Activated B cell treated with CpG ODN at 0.5 μM for 24 hours (primary cell): ENCODE data around the gene SERHL2. TPM values are rescaled to one million over a fixed set of nuclear protein-coding genes. Genes with fewer than 3 reads are reported as not detected.

ENCODE experiments used
- ATAC-seq: fragments of 200-7000 bp; cut with Tn5 transposase; one replicate; pipeline ENCODE4 v1.10.0; 2021; ENCODE audit warnings: low read depth, mild to moderate bottlenecking, moderate library complexity
- CTCF ChIA-PET: fragments of 350-600 bp; sonication (Branson Sonifier 250); formaldehyde crosslinking; loops from one replicate; lab custom pipeline; 2021; ENCODE audit warnings: antibody characterized with exemption; lab: Charles Lee
- POLR2A ChIA-PET: fragments of 350-600 bp; sonication (Branson Sonifier 250); formaldehyde crosslinking; loops from one replicate; lab custom pipeline; 2021; ENCODE audit warnings: antibody characterized with exemption; lab: Charles Lee
- DNase-seq: peaks from one replicate; pipeline ENCODE4 v3.0.0; 2022
- H3K27ac Mint-ChIP-seq: one replicate; pipeline ENCODE4 v1.8.0; 2020; ENCODE audit warnings: mixed read lengths
- H3K27me3 Mint-ChIP-seq: one replicate; pipeline ENCODE4 v1.8.0; 2021; ENCODE audit warnings: mixed read lengths
- H3K36me3 Mint-ChIP-seq: one replicate; pipeline ENCODE4 v1.8.0; 2021; ENCODE audit warnings: low read depth, mixed read lengths
- H3K4me1 Mint-ChIP-seq: one replicate; pipeline ENCODE4 v1.8.0; 2021; ENCODE audit warnings: mixed read lengths
- H3K4me3 Mint-ChIP-seq: one replicate; pipeline ENCODE4 v1.8.0; 2020; ENCODE audit warnings: mild to moderate bottlenecking, mixed read lengths
- H3K9me3 Mint-ChIP-seq: one replicate; pipeline ENCODE4 v1.8.0; 2020; ENCODE audit warnings: mixed read lengths
- CTCF ChIP-seq: fragments of 200-600 bp; IDR thresholded peaks from one replicate; pipeline ENCODE4 v1.8.0; 2022; ENCODE audit warnings: antibody characterized with exemption, mild to moderate bottlenecking
- intact Hi-C: fragments of 100-400 bp; cut with micrococcal nuclease; formaldehyde crosslinking; loops from one replicate; pipeline ENCODE4 v1.15.1; 2024
- total RNA-seq: library from RNA; stranded (reverse); gene quantifications from 2 replicates; pipeline ENCODE4 v1.2.3, GENCODE V29; 2022

SERHL2 gene
- total RNA-seq, 1 donor from 2014 or later = 1.7 TPM

DNA sequence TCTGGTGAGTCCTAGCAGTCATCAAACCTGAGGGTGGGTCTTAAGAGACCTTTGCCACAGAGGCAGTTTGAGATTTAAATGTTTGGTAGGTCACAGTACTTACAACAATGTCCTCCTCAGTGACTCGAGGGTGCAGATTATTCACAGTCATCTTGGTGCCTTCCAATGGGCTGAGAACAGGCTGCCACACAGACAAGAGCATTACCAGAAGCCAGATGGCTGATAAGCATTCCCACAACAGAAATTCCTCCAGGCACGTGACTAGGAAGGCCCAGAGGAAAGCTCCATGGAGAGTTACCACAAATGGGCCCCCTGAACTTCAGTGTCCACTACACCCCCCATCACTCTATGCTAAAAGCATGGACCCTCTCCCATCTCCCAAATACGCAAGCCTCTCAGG lies 41.7 kb downstream of the SERHL2 start:
- H3K4me1 Mint-ChIP-seq = no peaks in the 10 kb centered on the region
- H3K36me3 Mint-ChIP-seq = peaks cover 94% of the 10 kb centered on the region
- H3K27ac Mint-ChIP-seq = no peak overlapping the region
- ChIA-PET CTCF (no interaction called here), POLR2A (interaction anchor here (1.1 kb wide), 1 partner anchor 19 kb away, joined by 4 read pairs; the partner anchor contains the start of gene POLDIP3)
- no peak for TF ChIP-seq CTCF
- no peak for DNase-seq
- no peaks in the 10 kb centered on the region for H3K9me3 Mint-ChIP-seq
- no peak overlapping the region for H3K4me3 Mint-ChIP-seq
- ATAC-seq = no peak
- no peaks in the 10 kb centered on the region for H3K27me3 Mint-ChIP-seq
- intact Hi-C loops = no loop called here

DNA sequence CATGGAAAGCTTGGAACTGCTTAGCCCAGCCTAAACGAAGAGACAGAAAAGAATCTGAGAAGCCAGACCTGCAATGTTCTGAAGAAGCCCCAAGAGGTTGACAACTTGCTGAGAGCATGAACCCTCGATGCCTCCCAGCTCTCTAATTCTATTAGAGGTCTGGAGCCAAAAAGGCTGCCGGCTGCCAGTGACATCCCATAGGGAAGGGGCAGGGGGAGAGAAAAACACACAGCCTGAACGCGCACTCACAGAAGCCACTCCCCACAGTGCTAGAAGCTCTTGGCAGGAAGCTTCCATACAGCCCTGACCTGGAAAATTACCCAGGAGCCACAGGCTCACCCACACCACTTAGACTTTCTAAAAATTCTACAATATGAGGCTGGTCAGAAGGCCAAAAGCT lies 42.6 kb downstream of the SERHL2 start:
- Mint-ChIP-seq H3K4me1 (no peaks in the 10 kb centered on the region), H3K9me3 (no peaks in the 10 kb centered on the region), H3K27ac (no peak overlapping the region), H3K36me3 (peaks cover 91% of the 10 kb centered on the region), H3K4me3 (no peak overlapping the region), H3K27me3 (no peaks in the 10 kb centered on the region)
- CTCF ChIA-PET = no interaction called here
- intact Hi-C loops = no loop called here
- ATAC-seq (no peak), DNase-seq (no peak)
- TF ChIP-seq CTCF = no peak
- POLR2A ChIA-PET = interaction anchor here (0.6 kb wide), 1 partner anchor 12 kb away, joined by 3 read pairs; no protein-coding TSS in a partner anchor

GRCh38 chr22:42596863-42597530 lies 43.2 kb downstream of the SERHL2 start:
- H3K36me3 Mint-ChIP-seq = peaks cover 89% of the 10 kb centered on the region
- intact Hi-C loops = no loop called here
- CTCF ChIA-PET = no interaction called here
- no peaks in the 10 kb centered on the region for H3K27me3 Mint-ChIP-seq
- no peak overlapping the region for H3K27ac Mint-ChIP-seq
- no peaks in the 10 kb centered on the region for H3K9me3 Mint-ChIP-seq
- POLR2A ChIA-PET = interaction anchor here (0.6 to 1.2 kb wide), 3 partner anchors 10 to 239 kb away, joined by 3 to 6 read pairs (median 6); no protein-coding TSS in a partner anchor
- H3K4me1 Mint-ChIP-seq = no peaks in the 10 kb centered on the region
- no peak for DNase-seq
- no peak for TF ChIP-seq CTCF
- no peak for ATAC-seq
- H3K4me3 Mint-ChIP-seq = no peak overlapping the region

- ATAC-seq (no peak), DNase-seq (no peak)
- ChIA-PET CTCF (no interaction called here), POLR2A (interaction anchor here (0.7 to 0.9 kb wide), 2 partner anchors 12 to 684 kb away, joined by 3 to 4 read pairs; partner anchors contain the start of gene POLDIP3)
- no peak overlapping the region for H3K4me3 Mint-ChIP-seq
- H3K27ac Mint-ChIP-seq = no peak overlapping the region
- H3K4me1 Mint-ChIP-seq = peaks cover 10% of the 10 kb centered on the region
- H3K27me3 Mint-ChIP-seq = no peaks in the 10 kb centered on the region
- no peak for TF ChIP-seq CTCF
- no peaks in the 10 kb centered on the region for H3K9me3 Mint-ChIP-seq
- peaks cover 76% of the 10 kb centered on the region for H3K36me3 Mint-ChIP-seq
- intact Hi-C loops = no loop called here
Measured at GRCh38 chr22:42601879-42602465, 48.2 kb downstream of the SERHL2 start.

DNA sequence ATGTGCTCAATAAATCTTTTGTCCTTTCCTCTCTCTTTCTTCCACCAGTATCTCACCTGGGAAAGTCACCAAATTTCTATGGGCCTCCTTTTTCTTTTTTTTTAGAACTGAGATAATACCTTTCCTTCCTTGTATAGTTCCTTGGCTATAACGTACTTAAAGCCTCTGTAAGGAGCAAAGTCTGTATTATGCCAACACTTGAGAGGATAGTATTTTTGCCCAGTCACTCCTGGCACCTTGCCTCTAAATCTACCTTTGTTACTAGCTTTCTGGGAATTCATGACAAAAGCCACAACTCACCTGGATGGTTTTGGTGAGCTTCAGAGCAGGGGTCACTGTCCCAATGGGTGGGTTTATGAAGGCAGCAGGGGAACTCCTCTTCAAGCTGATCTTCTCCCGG lies 48.7 kb downstream of the SERHL2 start:
- Mint-ChIP-seq H3K36me3 (peaks cover 76% of the 10 kb centered on the region), H3K27ac (no peak overlapping the region), H3K4me1 (peaks cover 10% of the 10 kb centered on the region), H3K4me3 (no peak overlapping the region), H3K9me3 (no peaks in the 10 kb centered on the region), H3K27me3 (no peaks in the 10 kb centered on the region)
- DNase-seq (no peak), ATAC-seq (no peak)
- no peak for TF ChIP-seq CTCF
- ChIA-PET POLR2A (interaction anchor here (0.9 kb wide), 1 partner anchor 12 kb away, joined by 3 read pairs; the partner anchor contains the start of gene POLDIP3), CTCF (no interaction called here)
- intact Hi-C loops = no loop called here
